Stimulated activated naive B cell treated with anti-CD40 and anti-IgM and Interleukin-4, amounts not matched to agents 10 μg/mL and 1 μg/mL and 100 μg/mL, for 72 hours (primary cell): ENCODE data around the gene MS4A6E.

ENCODE experiments used
- ATAC-seq, 2 donors: fragments of 150-1000 bp; cut with Tn5 transposase; replicated peaks; 2 replicates each; pipeline ENCODE4 v1.10.0; 2021; ENCODE audit warnings: moderate library complexity in 1 of 2
- DNase-seq: peaks from one replicate; pipeline ENCODE4 v3.0.0; 2021
- H3K27ac Mint-ChIP-seq: one replicate; pipeline ENCODE4 v1.8.0; 2022; ENCODE audit warnings: mild to moderate bottlenecking, mixed read lengths
- H3K27me3 Mint-ChIP-seq, 2 donors: one replicate each; pipeline ENCODE4 v1.8.0; 2022; ENCODE audit warnings: mixed read lengths in 2 of 2
- H3K36me3 Mint-ChIP-seq, 2 donors: one replicate each; pipeline ENCODE4 v1.8.0; 2022; ENCODE audit warnings: mixed read lengths in 2 of 2, mild to moderate bottlenecking in 1 of 2
- H3K4me1 Mint-ChIP-seq, 2 donors: one replicate each; pipeline ENCODE4 v1.8.0; 2022; ENCODE audit warnings: mixed read lengths in 2 of 2, mild to moderate bottlenecking in 1 of 2
- H3K4me3 Mint-ChIP-seq, 2 donors: one replicate each; pipeline ENCODE4 v1.8.0; 2022; ENCODE audit warnings: mild to moderate bottlenecking in 2 of 2, mixed read lengths in 2 of 2, moderate library complexity in 1 of 2
- H3K9me3 Mint-ChIP-seq, 2 donors: one replicate each; pipeline ENCODE4 v1.8.0; 2022; ENCODE audit warnings: mixed read lengths in 2 of 2, mild to moderate bottlenecking in 1 of 2

Gene MS4A6E

GRCh38 chr11:60371854-60372253 lies 44.8 kb downstream of the MS4A6E start:
- Mint-ChIP-seq H3K4me1 (peaks cover 57 to 91% of the 10 kb centered on the region in 2 donors), H3K4me3 (peak overlapping the region in 1 of 2 donors; percentile 3), H3K36me3 (peaks cover 8 to 9% of the 10 kb centered on the region in 2 donors), H3K27ac (no peak overlapping the region), H3K27me3 (no peaks in the 10 kb centered on the region), H3K9me3 (no peaks in the 10 kb centered on the region)
- ATAC-seq (no peak), DNase-seq (no peak)

GRCh38 chr11:60372767-60373166 lies 45.7 kb downstream of the MS4A6E start:
- Mint-ChIP-seq H3K27ac (no peak overlapping the region), H3K36me3 (peaks cover 8 to 9% of the 10 kb centered on the region in 2 donors), H3K4me1 (peaks cover 57 to 91% of the 10 kb centered on the region in 2 donors), H3K9me3 (no peaks in the 10 kb centered on the region), H3K27me3 (no peaks in the 10 kb centered on the region), H3K4me3 (no peak overlapping the region)
- DNase-seq: no peak
- no peak for ATAC-seq

GRCh38 chr11:60375316-60375715 lies 48.3 kb downstream of the MS4A6E start:
- Mint-ChIP-seq H3K36me3 (peaks cover 1 to 4% of the 10 kb centered on the region in 2 donors), H3K9me3 (no peaks in the 10 kb centered on the region), H3K4me1 (peaks cover 62 to 91% of the 10 kb centered on the region in 2 donors), H3K4me3 (no peak overlapping the region), H3K27ac (peak overlapping the region; percentile 25), H3K27me3 (no peaks in the 10 kb centered on the region)
- ATAC-seq (no peak), DNase-seq (no peak)

- ATAC-seq (no peak), DNase-seq (no peak)
- H3K27ac Mint-ChIP-seq: peak overlapping the region; percentile 97
- H3K9me3 Mint-ChIP-seq: no peaks in the 10 kb centered on the region
- H3K27me3 Mint-ChIP-seq: no peaks in the 10 kb centered on the region
- H3K4me3 Mint-ChIP-seq: peak overlapping the region in 1 of 2 donors; percentile 3
- H3K4me1 Mint-ChIP-seq: peaks cover 58 to 83% of the 10 kb centered on the region in 2 donors
- H3K36me3 Mint-ChIP-seq: peaks cover 1 to 4% of the 10 kb centered on the region in 2 donors
Measured at GRCh38 chr11:60376601-60377000, 49.5 kb downstream of the MS4A6E start.

- H3K4me1 Mint-ChIP-seq: peaks cover 56 to 85% of the 10 kb centered on the region in 2 donors
- ATAC-seq (peak; percentile 89 to 92), DNase-seq (peak; percentile 66)
- peak overlapping the region; percentile 97 for H3K27ac Mint-ChIP-seq
- peaks cover 4% of the 10 kb centered on the region in 2 donors for H3K36me3 Mint-ChIP-seq
- no peaks in the 10 kb centered on the region for H3K9me3 Mint-ChIP-seq
- no peaks in the 10 kb centered on the region for H3K27me3 Mint-ChIP-seq
- peak overlapping the region; percentile 61 to 64 for H3K4me3 Mint-ChIP-seq
Measured at GRCh38 chr11:60377401-60378136, 50.5 kb downstream of the MS4A6E start.

GRCh38 chr11:60378354-60378753 lies 51.3 kb downstream of the MS4A6E start, which contains the start of gene MS4A7:
Gene MS4A7, plus strand, starts transcription at chr11:60378532. Its CDS starts 4,610 bp downstream, at chr11:60383142.
- Mint-ChIP-seq H3K27ac (peak within 1 kb of the TSS; percentile 97), H3K36me3 (peaks cover 4% of the 10 kb centered on the region in 2 donors), H3K9me3 (no peaks in the 10 kb centered on the region), H3K27me3 (no peaks in the 10 kb centered on the region), H3K4me3 (peak within 1 kb of the TSS; percentile 64 to 83), H3K4me1 (peaks cover 51 to 78% of the 10 kb centered on the region in 2 donors)
- ATAC-seq (peak; percentile 91 to 92), DNase-seq (peak; percentile 66)

DNA sequence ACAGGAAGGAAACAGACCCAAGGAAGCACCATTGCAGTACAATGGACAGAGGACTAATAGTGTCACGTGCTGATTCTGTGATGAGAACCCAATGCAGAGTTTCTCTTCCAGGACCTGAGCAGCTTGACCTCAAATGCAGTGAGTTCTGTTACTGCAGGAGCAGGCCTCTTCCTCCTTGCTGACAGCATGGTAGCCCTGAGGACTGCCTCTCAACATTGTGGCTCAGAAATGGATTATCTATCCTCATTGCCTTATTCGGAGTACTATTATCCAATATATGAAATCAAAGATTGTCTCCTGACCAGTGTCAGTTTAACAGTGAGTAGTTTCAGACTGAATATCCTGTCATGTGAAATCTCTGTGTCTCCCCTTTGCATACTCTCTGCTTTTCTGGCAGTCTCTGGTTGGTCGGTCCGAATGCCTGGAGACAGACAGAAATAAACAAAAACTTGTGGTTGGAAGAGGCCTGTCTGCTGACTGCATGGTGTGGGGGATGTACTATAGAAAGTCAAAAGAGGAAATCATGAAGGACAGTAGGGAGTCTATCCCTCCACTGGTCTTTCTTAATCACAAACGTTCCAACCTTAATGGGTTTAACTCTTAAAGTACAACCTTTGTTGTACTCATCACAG lies 62.3 kb downstream of the MS4A6E start:
- DNase-seq (peak; percentile 54), ATAC-seq (peak; percentile 99)
- Mint-ChIP-seq H3K9me3 (peaks cover 5% of the 10 kb centered on the region in 2 donors), H3K4me1 (peaks cover 19 to 33% of the 10 kb centered on the region in 2 donors), H3K4me3 (peak overlapping the region; percentile 0 to 37), H3K27me3 (no peaks in the 10 kb centered on the region), H3K27ac (peak overlapping the region; percentile 65), H3K36me3 (peaks cover 13 to 26% of the 10 kb centered on the region in 2 donors)

GRCh38 chr11:60390419-60390818 lies 63.4 kb downstream of the MS4A6E start:
- ATAC-seq (peak in 1 of 2 donors; percentile 22), DNase-seq (no peak)
- Mint-ChIP-seq H3K4me3 (no peak overlapping the region), H3K27me3 (no peaks in the 10 kb centered on the region), H3K9me3 (peaks cover 5 to 6% of the 10 kb centered on the region in 2 donors), H3K27ac (peak overlapping the region; percentile 79), H3K4me1 (peaks cover 24 to 32% of the 10 kb centered on the region in 2 donors), H3K36me3 (peaks cover 15 to 21% of the 10 kb centered on the region in 2 donors)
